ENCODE measurements around the gene TCEAL8. TPM values are rescaled to one million over a fixed set of nuclear protein-coding genes. Genes with fewer than 3 reads are reported as not detected.

Gene TCEAL8
- polyA plus RNA-seq, 1 of the 3 experiments (the other 2 are of a cell fraction): 36.5 TPM

DNA sequence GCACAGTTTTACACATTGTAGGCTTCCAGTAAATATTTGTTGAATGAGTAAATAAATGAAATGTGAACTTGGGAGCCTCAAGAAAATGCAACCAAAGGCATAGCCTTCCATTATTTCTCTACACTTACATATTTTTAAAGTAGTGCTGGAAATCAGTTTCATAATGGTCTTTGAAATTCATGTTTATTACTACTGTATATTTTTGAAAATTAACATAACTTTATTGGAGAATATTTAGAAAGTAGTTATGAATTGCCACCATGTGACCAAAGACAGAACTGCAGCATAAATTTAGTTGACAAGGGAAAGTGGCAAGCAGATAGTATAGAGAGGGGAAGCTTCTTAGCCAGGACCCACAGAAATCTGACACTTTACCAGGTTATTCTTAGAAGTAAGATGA is 6.4 kb downstream of the TCEAL8 start:
- POLR2A ChIA-PET: no interaction called here

GRCh38 chrX:103240155-103240554 is 14.8 kb downstream of the TCEAL8 start:
- no peak overlapping the region for H3K27ac ChIP-seq (ENCODE audit: low read depth in 2 of 2, low read length in 1 of 2)
- TF ChIP-seq RXRA (IDR thresholded peaks at IDR 0.05; ENCODE audit: borderline replicate concordance, low read depth): no peak
- no peak for TF ChIP-seq TAF1 (IDR thresholded peaks at IDR 0.05; ENCODE audit: borderline replicate concordance, low read depth, low read length)
- TF ChIP-seq PBX3 (IDR thresholded peaks at IDR 0.05): no peak
- TF ChIP-seq FOXJ3 (CRISPR knock-in tag; IDR thresholded peaks at IDR 0.05): no peak
- no peak for TF ChIP-seq YY1 (IDR thresholded peaks at IDR 0.05; ENCODE audit: low read depth)
- TF ChIP-seq CHD2 (IDR thresholded peaks at IDR 0.05; ENCODE audit: low read length, partially characterized antibody): no peak
- TF ChIP-seq, protein P1, sequence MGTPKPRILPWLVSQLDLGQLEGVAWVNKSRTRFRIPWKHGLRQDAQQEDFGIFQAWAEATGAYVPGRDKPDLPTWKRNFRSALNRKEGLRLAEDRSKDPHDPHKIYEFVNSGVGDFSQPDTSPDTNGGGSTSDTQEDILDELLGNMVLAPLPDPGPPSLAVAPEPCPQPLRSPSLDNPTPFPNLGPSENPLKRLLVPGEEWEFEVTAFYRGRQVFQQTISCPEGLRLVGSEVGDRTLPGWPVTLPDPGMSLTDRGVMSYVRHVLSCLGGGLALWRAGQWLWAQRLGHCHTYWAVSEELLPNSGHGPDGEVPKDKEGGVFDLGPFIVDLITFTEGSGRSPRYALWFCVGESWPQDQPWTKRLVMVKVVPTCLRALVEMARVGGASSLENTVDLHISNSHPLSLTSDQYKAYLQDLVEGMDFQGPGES (IDR thresholded peaks at IDR 0.05; ENCODE audit: low read depth, low read length): no peak
- no peak overlapping the region for H3K4me2 ChIP-seq
- no peaks in the 10 kb centered on the region for H3K4me1 ChIP-seq (ENCODE audit: control insufficient read depth in 1 of 2, insufficient read depth in 2 of 2, low read depth in 1 of 2, low read length in 1 of 2)
- POLR2A ChIA-PET: no interaction called here
- DNase-seq: no peak
- CTCF ChIA-PET: no interaction called here
- H3K9me3 ChIP-seq: no peaks in the 10 kb centered on the region
- H3K9me2 ChIP-seq: no peaks in the 10 kb centered on the region
- no peak overlapping the region for H3K4me3 ChIP-seq (ENCODE audit: low read depth in 2 of 2, low read length in 1 of 2)
- no peak overlapping the region for H3K9ac ChIP-seq
- H3K79me2 ChIP-seq (ENCODE audit: insufficient read depth): no peaks in the 10 kb centered on the region
- H3K36me3 ChIP-seq (replicated peaks in 1 of 2; ENCODE audit: control insufficient read depth in 1 of 2, insufficient read depth in 2 of 2, low read length in 1 of 2): no peaks in the 10 kb centered on the region
- no peaks in the 10 kb centered on the region for H3F3A ChIP-seq (replicated peaks; ENCODE audit: insufficient read depth)
- H2AFZ ChIP-seq (ENCODE audit: low read depth): no peak overlapping the region
- H4K20me1 ChIP-seq (ENCODE audit: insufficient read depth): no peaks in the 10 kb centered on the region
- H3K27me3 ChIP-seq (ENCODE audit: insufficient read depth): peaks cover 18% of the 10 kb centered on the region; the same call in 1 of the 2 replicates

More for the DNA sequence above, 6.4 kb downstream of the TCEAL8 start:
- no peak overlapping the region for H3K27ac ChIP-seq (ENCODE audit: low read depth in 2 of 2, low read length in 1 of 2)
- no peak overlapping the region for H3K4me3 ChIP-seq (ENCODE audit: low read depth in 2 of 2, low read length in 1 of 2)
- peak; percentile 28 for DNase-seq
- H4K20me1 ChIP-seq (ENCODE audit: insufficient read depth): no peaks in the 10 kb centered on the region
- H3K36me3 ChIP-seq (replicated peaks in 1 of 2; ENCODE audit: control insufficient read depth in 1 of 2, insufficient read depth in 2 of 2, low read length in 1 of 2): peaks cover 4 to 11% of the 10 kb centered on the region in 2 experiments
- no peak overlapping the region for H2AFZ ChIP-seq (ENCODE audit: low read depth)
- H3F3A ChIP-seq (replicated peaks; ENCODE audit: insufficient read depth): no peaks in the 10 kb centered on the region
- no peak for TF ChIP-seq JUND (IDR thresholded peaks at IDR 0.05)
- no peak for TF ChIP-seq PBX3 (IDR thresholded peaks at IDR 0.05)
- no peak for TF ChIP-seq SIN3A (IDR thresholded peaks at IDR 0.05; ENCODE audit: borderline replicate concordance, low read depth, low read length)
- TF ChIP-seq EP300 (IDR thresholded peaks at IDR 0.05; ENCODE audit: borderline replicate concordance in 1 of 2, low read depth in 1 of 2, low read length in 1 of 2): no peak
- no peak for TF ChIP-seq RCOR1 (IDR thresholded peaks at IDR 0.05; ENCODE audit: low read length)
- no peak for TF ChIP-seq FOSL2 (IDR thresholded peaks at IDR 0.05; ENCODE audit: borderline replicate concordance, low read depth)
- TF ChIP-seq, protein P1 (IDR thresholded peaks at IDR 0.05; ENCODE audit: low read depth, low read length): no peak
- TF ChIP-seq YY1 (IDR thresholded peaks at IDR 0.05; ENCODE audit: low read depth): no peak
- TF ChIP-seq RAD21 (IDR thresholded peaks at IDR 0.05; ENCODE audit: low read length): peak; percentile 61
- no peak for TF ChIP-seq FOXJ3 (CRISPR knock-in tag; IDR thresholded peaks at IDR 0.05)
- TF ChIP-seq, protein P2, sequence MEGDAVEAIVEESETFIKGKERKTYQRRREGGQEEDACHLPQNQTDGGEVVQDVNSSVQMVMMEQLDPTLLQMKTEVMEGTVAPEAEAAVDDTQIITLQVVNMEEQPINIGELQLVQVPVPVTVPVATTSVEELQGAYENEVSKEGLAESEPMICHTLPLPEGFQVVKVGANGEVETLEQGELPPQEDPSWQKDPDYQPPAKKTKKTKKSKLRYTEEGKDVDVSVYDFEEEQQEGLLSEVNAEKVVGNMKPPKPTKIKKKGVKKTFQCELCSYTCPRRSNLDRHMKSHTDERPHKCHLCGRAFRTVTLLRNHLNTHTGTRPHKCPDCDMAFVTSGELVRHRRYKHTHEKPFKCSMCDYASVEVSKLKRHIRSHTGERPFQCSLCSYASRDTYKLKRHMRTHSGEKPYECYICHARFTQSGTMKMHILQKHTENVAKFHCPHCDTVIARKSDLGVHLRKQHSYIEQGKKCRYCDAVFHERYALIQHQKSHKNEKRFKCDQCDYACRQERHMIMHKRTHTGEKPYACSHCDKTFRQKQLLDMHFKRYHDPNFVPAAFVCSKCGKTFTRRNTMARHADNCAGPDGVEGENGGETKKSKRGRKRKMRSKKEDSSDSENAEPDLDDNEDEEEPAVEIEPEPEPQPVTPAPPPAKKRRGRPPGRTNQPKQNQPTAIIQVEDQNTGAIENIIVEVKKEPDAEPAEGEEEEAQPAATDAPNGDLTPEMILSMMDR (IDR thresholded peaks at IDR 0.05): peak; percentile 60
- TF ChIP-seq TCF12 (IDR thresholded peaks at IDR 0.05): no peak
- 0 out of 2 replicates have a peak, but pooled peaks have one; percentile 5 for TF ChIP-seq SMC3 (IDR thresholded peaks at IDR 0.05; ENCODE audit: low read depth, low read length)
- peaks cover 8% of the 10 kb centered on the region; the same call in 1 of the 2 replicates for H3K79me2 ChIP-seq (ENCODE audit: insufficient read depth)
- H3K9ac ChIP-seq: no peak overlapping the region
- CTCF ChIA-PET: interaction anchor here (0.7 to 1.2 kb wide), 7 partner anchors 17 to 216 kb away, joined by 3 to 4 read pairs (median 4); no protein-coding TSS in a partner anchor
- H3K9me2 ChIP-seq: no peaks in the 10 kb centered on the region
- no peaks in the 10 kb centered on the region for H3K9me3 ChIP-seq
- H3K4me2 ChIP-seq: no peak overlapping the region
- no peaks in the 10 kb centered on the region for H3K27me3 ChIP-seq (ENCODE audit: insufficient read depth)
- H3K4me1 ChIP-seq (ENCODE audit: control insufficient read depth in 1 of 2, insufficient read depth in 2 of 2, low read depth in 1 of 2, low read length in 1 of 2): peaks cover 0 to under 1% of the 10 kb centered on the region in 2 experiments; a peak in 2 of 4 replicates

Data from SK-N-SH (cell line).